SKM-1 (cell line): Measurements from ENCODE around the gene SNX3.

Source experiments
- DNase-seq: peaks from one replicate; lab custom pipeline; 2025; ENCODE audit not compliant: unreplicated experiment; lab: John Stamatoyannopoulos, UW

Gene SNX3

DNA sequence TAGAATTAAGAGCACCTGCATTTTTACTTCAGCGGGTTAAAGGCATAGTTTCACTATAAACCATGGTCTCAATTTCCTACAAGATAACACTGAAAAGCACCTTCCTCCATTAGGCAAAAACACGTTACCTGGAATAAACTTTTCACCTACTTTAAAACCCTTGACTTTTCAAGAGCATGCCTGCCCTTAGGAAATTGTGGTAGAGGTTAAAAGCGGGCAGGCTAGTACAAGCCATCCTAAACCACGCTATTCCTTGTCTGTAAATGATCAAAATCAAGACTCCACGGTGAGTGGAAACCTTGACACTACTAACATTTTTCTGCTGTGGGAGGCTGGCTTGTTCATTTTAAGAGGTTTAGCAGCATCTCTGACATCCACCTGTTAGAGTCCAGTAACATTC lies 51.1 kb downstream of the SNX3 start:
- no peak for DNase-seq

DNA sequence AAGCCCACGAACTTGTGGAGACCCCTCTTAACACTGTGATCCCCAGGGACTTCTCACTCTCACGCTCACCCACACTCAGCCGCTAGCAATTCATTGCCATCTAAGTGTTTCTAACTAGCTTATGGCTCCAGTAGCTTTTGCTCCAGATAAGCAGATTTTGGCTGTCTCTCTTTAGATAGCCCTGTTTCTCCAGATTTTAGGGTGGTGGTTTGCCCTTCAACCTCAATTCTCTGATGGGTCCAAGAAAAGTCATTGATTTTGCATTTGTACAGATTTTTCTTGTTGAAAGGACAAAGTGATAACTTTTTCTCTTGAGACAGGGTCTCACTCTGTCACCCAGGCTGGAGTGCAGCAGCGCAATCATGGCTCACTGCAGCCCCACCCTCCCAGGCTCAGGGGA lies 53.8 kb downstream of the SNX3 start:
- no peak for DNase-seq

DNA sequence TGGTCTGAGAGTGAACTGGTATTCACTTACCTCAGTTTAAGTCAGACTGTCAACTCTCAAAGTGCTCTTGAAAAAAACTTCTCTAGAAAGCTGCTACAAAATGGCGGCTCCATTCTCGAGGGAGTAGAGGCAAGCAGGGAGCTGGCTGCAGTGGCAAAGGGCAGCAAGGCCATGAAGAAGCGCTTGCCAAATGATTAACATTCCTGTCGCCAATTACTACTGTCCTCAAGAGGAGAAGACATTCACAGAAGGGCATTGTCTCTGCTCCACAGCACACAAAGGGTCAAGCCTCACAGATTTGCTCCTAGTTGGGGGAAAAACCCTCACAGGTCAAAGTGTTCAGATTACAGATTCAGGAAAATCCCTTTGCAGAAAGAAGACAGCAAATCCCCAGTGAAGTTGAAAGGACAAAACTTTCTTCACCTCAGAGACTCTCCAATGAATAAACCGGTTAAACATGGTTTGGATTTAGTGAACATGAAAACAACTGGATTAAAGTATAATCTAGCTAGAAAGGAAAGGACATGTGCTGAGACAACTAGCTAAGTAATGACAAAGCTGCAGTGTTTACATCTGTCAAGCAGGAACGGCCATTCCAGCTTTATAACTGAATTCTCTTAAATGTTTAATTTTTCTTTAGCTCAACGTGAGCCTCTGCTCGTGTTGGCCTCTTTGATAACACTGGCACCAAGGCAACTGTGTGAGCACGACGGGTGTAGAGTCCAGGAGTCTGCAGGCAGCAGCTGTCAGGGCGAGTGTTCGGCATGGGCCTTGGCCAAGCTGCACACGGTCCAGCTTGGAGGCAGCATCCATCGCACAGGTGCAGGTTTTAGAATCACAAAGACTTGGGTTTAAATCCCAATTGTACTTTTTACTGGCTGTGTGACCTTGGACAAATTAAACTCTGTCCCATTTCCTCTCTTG lies 57.4 kb downstream of the SNX3 start:
- no peak for DNase-seq

DNA sequence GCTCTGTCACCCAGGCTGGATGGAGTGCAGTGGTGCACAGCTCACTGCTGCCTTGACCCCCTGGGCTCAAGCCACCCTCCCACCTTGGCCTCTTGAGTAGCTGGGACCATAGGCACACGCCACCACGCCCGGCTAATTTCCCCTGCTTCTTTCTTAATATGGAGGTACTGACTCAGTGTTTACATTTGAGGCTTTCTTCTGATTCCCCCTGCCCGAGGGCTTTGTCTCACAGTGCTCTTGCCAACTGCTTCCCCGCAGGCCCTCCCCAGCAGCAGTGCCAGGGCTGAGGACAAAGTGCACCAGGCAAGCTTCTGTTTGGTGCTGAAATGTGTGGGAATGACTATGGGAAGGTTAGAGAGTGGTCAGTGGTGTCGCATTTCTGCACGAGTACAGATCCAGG lies 60.2 kb downstream of the SNX3 start:
- DNase-seq = no peak

DNA sequence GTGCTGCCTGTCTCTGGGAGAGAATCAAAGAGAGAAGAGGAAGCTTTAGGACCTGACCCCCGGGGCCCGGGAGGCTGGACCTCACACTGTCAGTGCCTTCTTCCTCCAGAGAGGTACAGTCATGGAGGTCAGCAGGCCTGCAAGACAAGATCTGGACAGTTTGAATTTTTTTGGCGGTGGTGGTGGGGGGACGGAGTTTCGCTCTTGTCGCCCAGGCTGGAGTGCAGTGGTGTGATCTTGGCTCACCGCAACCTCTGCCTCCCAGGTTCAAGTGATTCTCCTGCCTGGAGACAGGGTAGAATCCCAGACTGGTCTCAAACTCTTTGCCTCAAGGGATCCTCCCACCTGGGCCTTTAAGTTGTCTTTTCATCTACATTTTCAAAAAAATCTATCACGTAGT lies 60.7 kb downstream of the SNX3 start:
- DNase-seq = no peak

DNA sequence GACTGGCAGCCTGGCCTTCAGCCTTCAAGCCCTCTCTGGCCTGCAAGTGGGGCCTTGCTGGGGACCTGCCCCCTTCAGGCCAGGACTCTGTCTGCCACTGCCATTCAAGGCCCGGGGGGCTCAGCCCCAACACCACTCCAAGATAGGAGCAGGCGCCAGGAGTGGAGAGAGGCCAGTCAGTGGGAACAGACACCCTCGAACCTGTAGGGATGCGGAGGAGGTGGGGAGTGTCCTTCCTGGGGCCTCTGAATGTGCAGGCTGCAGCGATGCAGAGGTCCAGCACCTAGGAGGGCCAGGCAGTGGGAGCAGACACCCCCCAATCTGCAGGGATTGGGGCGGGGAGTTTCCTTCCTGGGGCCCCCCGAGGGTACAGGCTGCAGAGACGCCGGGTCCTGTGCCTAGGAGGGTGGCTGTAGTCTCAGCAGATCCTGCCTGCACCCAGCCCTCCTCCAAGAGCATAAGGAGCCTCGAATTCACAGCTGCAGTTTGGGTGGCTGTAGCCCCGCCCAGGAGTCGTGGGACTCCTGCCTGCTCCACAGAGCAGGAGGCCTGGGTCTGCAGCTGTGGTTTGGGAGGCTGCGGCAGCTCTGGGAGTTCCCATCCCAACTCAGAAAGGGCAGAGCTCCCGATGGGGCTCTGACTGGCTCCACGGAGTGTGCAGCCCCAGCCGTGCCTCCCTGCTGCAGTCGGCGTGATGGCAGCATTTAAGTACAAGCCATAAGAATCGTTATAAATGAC lies 61.9 kb downstream of the SNX3 start:
- no peak for DNase-seq

DNA sequence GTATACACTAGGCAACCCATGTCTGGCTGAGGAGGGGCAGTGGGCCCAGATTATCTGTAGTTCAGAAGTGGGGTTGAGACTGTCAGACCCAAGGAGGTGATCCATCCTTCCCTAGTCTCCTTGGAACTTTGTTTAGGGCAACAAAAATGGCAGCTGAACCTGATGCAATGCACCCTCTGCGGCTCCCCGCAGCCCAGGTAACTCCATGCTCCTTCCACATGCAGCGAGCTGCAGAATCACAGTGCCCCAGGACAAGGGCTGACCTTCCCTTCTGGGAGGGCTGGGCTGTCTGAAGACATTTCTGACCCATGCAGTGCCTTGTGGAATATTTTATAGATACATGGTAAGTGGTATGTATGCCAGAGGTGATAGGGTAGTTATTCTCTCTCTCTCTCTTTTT lies 65.6 kb downstream of the SNX3 start:
- DNase-seq = no peak

DNA sequence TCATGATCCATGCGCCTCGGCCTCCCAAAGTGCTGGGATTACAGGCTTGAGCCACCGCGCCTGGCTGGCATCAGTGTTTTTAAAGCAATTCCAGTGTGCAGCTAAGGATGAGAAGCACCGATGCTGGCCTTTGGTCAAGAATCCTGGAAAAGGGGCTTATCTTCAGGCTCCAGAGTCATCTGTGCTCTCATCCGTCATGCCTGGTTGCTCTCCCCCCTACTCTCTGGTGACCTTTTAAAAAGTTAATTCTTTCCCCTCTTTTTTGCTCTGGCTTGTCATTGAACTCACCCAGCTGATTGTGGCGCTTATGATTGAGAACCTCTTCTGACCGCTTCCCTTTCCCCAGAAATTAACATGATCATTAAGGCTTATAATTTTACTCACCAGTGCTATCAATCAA lies 66.3 kb downstream of the SNX3 start:
- no peak for DNase-seq

DNA sequence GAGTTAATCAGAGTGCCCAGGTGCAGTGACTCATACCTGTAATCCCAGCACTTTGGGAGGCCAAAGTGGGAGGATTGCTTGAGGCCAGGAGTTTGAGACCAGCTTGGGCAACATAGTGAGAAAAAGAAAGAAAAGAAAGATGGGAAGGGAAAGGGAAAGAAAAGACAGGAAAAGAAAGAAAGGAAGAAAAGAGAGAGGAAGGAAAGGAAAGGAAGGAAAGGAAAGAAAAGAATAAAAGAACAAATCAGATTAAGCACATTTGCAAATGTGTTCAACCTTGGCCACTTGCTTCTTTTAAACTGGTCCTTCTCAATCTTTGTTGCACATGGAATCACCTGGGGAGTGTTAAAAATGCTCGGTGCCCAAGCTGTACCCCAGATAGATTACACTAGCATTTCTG lies 67.0 kb downstream of the SNX3 start:
- DNase-seq = no peak

DNA sequence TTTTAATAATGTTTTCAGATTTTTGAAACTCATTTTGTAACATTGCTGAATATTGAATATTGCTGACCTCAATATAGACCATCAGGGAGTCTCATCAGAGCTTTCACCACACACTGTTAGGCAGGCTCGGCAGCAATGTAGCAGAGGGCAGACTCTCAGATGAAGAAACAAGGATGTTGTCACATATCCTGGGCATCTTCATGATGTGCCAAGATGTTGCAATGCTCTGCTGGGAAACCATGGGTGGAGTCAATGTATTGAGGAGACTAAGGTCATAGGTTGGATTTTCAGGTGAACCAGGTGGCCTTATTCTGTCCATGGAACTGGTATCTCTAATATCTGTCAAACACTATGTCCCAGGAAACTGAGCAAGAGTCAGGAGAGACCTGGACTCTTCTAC lies 67.7 kb downstream of the SNX3 start:
- DNase-seq = no peak

DNA sequence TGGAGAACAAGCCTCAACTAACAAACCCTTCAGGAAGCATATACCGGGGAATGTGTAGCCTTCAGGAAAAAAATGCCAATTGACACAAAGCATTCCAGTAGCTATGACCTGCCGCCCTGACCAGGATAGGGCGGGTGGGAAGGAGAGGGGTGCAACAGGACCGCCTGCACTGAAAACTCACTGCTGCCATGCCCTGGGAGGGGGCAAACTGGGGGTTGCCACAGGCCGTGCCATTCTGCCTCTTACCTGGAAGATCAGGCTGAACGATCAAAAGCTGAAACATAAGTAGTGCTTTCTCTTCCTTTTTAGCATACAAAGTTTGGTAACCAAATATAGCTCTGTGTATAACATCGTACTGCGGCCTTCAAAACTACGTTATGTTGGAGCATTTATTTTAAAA lies 73.3 kb downstream of the SNX3 start:
- DNase-seq = no peak

DNA sequence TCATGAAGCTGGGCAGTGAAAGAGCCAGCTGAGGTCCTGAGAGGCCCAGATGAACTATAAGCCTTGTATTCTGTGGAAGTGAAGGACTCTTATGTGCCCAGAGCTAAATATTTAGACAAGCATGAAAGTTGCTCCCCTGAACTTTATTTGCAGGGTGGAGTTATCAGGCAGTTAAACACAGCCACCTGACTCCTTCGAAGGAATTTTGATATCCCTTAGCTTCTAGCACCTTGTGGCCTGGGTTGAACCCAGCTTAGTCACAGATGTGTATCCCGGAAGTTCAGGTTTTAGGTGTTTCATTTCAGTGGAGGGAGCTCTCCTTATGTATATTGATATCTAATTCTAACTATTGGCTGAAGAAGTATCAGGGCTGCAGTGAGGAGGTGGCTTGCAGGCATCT lies 74.6 kb downstream of the SNX3 start:
- DNase-seq = no peak

DNA sequence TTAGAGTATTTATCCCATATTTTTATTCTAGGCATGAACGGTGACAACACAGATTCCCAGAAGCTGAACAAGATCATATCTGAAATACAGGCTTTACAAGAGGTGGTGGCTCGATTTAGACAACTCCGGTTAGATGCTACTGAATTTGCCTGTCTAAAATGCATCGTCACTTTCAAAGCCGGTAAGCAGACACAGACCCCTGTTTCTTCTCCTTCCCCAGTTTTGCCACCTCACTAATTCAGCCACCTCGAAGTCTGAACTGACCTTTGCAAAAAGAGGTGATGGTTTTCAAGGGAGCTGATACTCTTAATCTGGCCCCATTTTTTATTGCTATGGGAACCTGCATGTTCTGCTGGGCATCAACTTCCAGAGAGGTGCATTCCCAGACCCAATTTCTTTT lies 80.1 kb downstream of the SNX3 start:
- DNase-seq = no peak

DNA sequence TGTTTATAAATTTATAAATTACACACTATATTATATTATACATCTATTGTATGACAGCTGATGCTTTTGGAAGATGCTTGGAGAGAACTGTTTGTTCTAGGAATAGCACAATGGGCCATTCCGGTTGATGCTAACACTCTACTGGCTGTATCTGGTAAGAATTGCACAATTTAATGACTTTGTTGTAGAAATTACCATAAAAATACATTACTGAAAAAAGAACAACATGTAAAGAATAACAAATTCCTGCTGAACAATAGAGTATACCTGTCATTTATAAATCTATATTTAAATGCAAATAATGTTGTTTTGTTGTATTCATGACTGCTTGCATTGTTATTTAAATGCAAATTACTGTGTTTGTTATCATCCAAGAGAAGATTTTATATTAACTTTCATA lies 80.6 kb downstream of the SNX3 start:
- no peak for DNase-seq

DNA sequence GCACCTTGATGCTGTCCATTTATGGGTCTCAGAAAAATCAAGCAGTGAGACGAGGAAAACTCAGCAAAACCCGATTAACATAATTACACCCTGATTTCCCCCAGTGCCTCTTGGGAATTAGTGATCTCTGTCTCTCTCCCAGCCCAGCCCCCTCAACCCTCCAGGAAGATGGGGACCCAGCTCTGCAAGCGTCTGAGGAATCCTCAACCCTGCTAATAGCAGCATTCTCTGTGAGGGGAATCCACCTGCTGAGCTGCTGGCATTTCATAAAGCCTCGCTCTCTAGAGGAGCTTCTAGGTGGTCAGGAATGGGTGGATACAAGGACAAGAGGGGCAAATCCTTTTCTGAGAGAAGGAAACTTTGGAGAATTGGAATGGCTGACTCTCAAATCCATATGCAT lies 81.1 kb downstream of the SNX3 start:
- DNase-seq = no peak

DNA sequence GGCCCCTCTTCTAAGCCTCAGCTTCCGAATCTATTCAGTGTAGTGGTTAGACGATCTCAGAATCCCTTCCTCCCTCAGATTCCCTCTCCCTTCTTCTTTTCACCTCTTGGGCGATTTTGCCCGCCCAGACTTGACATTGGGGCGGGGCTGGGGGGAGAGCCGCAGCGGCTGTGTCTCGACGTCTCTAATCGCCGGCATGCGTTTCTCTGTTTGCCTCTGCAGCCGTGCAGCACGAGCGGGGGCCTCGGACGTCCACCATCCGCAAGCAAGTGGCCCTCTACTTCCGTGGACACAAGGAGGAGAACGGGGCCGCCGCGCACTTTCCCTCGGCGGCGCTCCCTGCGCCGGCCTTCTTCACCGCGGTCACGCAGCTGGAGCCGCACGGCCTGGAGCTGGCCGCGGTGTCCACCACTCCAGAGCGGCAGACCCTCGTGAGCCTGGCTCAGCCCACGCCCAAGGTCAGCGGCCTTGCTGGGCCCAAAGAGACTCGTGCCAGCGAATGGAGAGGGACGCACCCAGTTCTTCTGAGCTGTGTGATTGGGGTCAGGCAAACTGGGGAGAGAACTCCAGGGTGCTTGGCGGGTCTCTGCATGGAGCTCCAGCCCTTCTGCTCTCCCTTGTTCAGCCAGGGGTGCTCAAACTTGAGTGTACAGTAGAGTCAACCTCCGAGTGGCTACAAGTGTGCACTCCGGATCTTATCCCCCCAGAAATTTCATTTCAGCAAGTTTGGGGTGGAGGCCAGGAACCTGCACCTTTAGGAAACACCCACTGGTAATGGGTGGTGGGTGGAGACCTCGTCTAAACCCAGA lies 84.4 kb downstream of the SNX3 start:
- DNase-seq = no peak

DNA sequence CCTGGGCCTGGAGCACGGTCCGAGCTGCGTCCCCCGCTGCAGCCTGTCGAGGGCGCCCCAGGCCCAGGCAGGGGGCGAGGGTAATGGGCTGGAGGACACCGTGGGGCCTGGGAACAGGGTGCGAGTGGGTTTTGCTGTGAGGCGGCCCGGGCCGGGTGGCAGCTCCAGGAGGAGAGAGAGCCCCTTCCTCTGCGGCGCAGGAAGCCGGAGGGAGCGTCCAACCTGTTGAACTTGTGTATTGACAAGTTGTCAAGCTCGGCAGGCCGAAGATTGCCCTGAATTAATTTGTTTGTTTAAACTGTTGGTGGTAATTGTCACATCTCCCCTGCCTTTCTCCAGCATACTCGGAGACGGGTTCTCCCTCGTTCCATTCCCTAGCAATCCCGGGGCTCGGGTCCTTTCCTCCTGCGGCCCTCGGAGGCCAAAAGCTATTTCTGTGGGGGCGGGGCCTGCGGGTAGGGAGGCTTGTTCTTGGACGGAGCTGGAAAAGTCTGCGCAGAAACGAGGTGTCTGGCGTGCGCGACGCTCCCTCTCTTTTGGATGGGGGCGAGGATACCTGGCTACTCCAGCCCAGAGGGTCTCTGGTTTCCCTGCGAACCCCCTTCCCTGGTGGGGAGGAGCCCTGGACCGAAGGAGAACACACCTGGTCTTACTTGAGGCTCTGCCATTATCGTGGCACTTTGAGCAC lies 85.1 kb downstream of the SNX3 start:
- no peak for DNase-seq

DNA sequence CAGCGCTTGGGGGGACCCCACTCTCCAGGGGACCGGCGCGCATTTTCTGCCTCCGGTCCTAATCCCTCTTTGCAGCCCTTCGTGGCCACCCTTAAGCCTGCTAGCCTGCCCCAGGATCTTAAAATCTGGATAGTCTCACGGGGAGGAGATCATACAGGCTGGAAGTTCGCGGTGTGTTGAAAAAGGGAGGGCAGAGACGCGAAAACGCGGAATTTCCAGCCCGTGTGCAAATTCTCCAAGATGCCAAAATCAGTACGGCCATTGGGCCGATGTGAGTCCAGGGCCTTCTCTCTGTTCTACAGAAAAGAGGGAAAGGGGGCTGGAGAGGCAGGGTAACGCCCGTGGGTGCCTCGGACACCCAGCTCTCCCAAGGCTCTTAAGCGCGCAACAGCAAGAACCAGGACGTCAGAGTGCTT lies 85.7 kb downstream of the SNX3 start:
- DNase-seq = no peak

DNA sequence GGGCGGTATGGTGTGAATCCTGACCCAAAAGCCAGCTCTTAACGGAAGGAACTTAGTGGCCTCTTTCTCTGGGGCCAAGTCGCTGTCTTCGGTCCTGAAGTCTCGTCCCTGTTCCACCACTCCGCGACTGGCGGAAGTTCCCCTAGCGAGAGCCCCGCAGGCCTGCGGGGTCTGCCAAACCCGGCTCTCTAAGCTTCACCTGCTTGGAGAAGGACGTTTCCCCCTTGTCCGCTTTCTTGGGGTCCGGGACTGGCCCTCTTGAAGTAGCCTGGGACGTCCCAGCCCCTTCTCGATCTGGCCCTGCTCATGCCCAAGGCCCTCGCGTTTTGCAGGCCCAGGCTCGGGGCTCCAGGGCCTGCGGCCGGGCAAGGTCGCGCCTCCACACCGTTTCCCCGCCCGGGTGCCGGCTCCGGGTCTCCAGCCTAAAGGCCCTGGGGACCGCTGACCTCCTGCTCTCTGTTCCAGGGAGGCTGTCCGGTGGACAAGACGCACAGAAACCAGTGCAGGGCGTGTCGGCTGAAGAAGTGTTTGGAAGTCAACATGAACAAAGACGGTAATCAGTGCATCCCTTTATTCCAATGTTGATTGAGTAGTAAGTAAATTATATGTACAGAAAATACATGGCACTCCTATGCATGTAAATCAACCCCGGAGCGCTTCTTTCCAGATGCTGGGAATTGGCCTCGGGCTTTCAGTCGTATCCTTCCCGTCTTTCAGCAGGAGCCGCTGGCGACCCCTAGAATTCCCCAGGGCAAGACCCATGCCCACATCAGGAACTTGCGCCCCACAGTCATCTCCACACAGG lies 86.3 kb downstream of the SNX3 start:
- no peak for DNase-seq

DNA sequence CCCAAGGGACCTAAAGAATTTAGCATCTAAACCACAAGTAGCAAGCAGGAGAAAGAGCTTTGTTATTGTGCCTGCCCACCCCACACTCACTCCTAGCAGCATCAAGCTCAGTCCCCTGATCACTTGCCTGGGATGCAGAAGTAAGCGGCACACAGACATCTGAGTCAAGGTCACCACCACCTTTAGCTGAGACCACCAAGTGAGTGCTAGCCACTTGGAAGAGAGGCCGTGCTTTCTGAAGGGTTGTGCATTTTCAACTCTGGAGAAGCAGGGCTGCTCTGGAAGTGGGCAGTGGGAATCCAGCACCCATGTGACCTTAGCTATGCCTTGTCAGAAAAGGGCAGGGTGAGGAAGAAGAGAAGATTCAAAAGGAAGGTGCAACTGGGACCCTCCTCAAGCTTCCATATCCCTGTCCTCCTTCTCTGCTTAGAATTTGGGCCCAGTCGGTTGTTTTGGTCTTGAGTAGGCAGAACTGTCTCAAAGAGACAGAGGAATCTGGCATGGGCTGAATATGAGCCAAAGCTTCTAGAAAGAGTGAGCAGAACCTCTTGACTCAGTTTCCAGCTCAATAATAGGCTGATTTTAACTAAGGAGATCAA lies 88.8 kb downstream of the SNX3 start:
- no peak for DNase-seq
